B cell (primary cell): ENCODE data around the gene COL4A1. TPM values are rescaled to one million over a fixed set of nuclear protein-coding genes. Genes with fewer than 3 reads are reported as not detected.

Experiments
- ATAC-seq: fragments of 200-7000 bp; cut with Tn5 transposase; one replicate; pipeline ENCODE4 v1.10.0; 2021; ENCODE audit warnings: low read depth, mild to moderate bottlenecking, moderate number of reproducible peaks, moderate library complexity
- CTCF ChIA-PET: fragments of 350-600 bp; sonication (Branson Sonifier 250); formaldehyde crosslinking; loops from one replicate; lab custom pipeline; 2021; ENCODE audit warnings: antibody characterized with exemption, inconsistent platforms; lab: Charles Lee
- POLR2A ChIA-PET: fragments of 350-600 bp; sonication (Branson Sonifier 250); formaldehyde crosslinking; loops from one replicate; lab custom pipeline; 2021; ENCODE audit warnings: antibody characterized with exemption; lab: Charles Lee
- DNase-seq: peaks from one replicate; pipeline ENCODE4 v3.0.0; 2013
- H2AFZ ChIP-seq: 2 replicates; pipeline ENCODE4 v1.6.1; 2012; ENCODE audit warnings: mild to moderate bottlenecking, low read depth, low read length; ENCODE audit not compliant: insufficient read depth, poor library complexity, severe bottlenecking
- H3K27ac ChIP-seq, 2 donors: 1 replicate in 1 of 2; 2 replicates in 1 of 2; pipeline ENCODE4 v1.5.1; 2012 to 2013; ENCODE audit warnings: low read length in 2 of 2, mild to moderate bottlenecking in 2 of 2, moderate library complexity in 1 of 2
- H3K27me3 ChIP-seq, 4 experiments: fragments of 200-600 bp in 1 of 4; sonication (generic) in 1 of 4; replicated peaks in 1 of 4; 1 replicate in 2 of 4; 2 replicates in 2 of 4; pipeline versions ENCODE4 v1.6.1 to v1.7.0; 2013 to 2016; ENCODE audit warnings: low read length in 3 of 4, mild to moderate bottlenecking in 2 of 4, mixed read lengths in 1 of 4, moderate library complexity in 1 of 4; ENCODE audit not compliant: insufficient read depth in 4 of 4, control insufficient read depth in 3 of 4; ENCODE audit errors: control extremely low read depth in 1 of 4
- H3K36me3 ChIP-seq, 2 experiments: replicated peaks in 1 of 2; 1 replicate in 1 of 2; 2 replicates in 1 of 2; pipeline versions ENCODE4 v1.6.1 to v1.7.1; 2013; ENCODE audit warnings: low read length in 1 of 2; ENCODE audit not compliant: insufficient read depth in 2 of 2, control insufficient read depth in 1 of 2; ENCODE audit errors: control extremely low read depth in 1 of 2, extremely low read depth in 1 of 2
- H3K4me1 ChIP-seq, 2 donors: fragments of 200-600 bp in 1 of 2; sonication (generic) in 1 of 2; 1 replicate in 1 of 2; 2 replicates in 1 of 2; pipeline versions ENCODE4 v1.5.1 to v1.6.1; 2013 to 2017; ENCODE audit warnings: low read length in 2 of 2; ENCODE audit not compliant: control insufficient read depth in 2 of 2, insufficient read depth in 2 of 2
- H3K4me2 ChIP-seq: replicated peaks from 2 replicates; pipeline ENCODE3; 2012; ENCODE audit warnings: mild to moderate bottlenecking, low read depth, low read length; ENCODE audit not compliant: poor library complexity, severe bottlenecking
- H3K4me3 ChIP-seq, 5 experiments: fragments of 200-600 bp in 1 of 5; sonication (generic) in 1 of 5; 1 replicate in 3 of 5; 2 replicates in 2 of 5; pipeline versions ENCODE4 v1.5.1 to v1.7.0; 2011 to 2016; ENCODE audit warnings: low read length in 4 of 5, mild to moderate bottlenecking in 4 of 5, low read depth in 2 of 5, control low read depth in 1 of 5, moderate library complexity in 1 of 5; ENCODE audit not compliant: insufficient read depth in 1 of 5; ENCODE audit errors: control extremely low read depth in 1 of 5, extremely low read depth in 1 of 5
- H3K79me2 ChIP-seq: fragments of 200-600 bp; sonication (generic); one replicate; pipeline ENCODE4 v1.6.0; 2016; ENCODE audit warnings: low read length; ENCODE audit not compliant: control insufficient read depth, insufficient read depth
- H3K9ac ChIP-seq: fragments of 200-600 bp; sonication (generic); 2 replicates; pipeline ENCODE4 v1.6.1; 2017; ENCODE audit warnings: mild to moderate bottlenecking, low read length, moderate library complexity
- H3K9me3 ChIP-seq, 3 donors: one replicate each; pipeline versions ENCODE4 v1.6.1 to v1.7.1; 2013; ENCODE audit warnings: low read length in 2 of 3; ENCODE audit not compliant: control insufficient read depth in 2 of 3, insufficient read depth in 1 of 3; ENCODE audit errors: control extremely low read depth in 1 of 3
- H4K20me1 ChIP-seq: 2 replicates; pipeline ENCODE4 v1.6.0; 2012; ENCODE audit warnings: mild to moderate bottlenecking, low read length; ENCODE audit not compliant: insufficient read depth, control insufficient read depth, poor library complexity, severe bottlenecking
- H3K27ac Mint-ChIP-seq: one replicate; pipeline ENCODE4 v1.8.0; 2021; ENCODE audit warnings: mixed read lengths
- H3K27me3 Mint-ChIP-seq: one replicate; pipeline ENCODE4 v1.8.0; 2021; ENCODE audit warnings: mixed read lengths
- H3K4me1 Mint-ChIP-seq: one replicate; pipeline ENCODE4 v1.8.0; 2021; ENCODE audit warnings: mixed read lengths
- H3K4me3 Mint-ChIP-seq: one replicate; pipeline ENCODE4 v1.8.0; 2021; ENCODE audit warnings: mixed read lengths
- H3K9me3 Mint-ChIP-seq: one replicate; pipeline ENCODE4 v1.8.0; 2022; ENCODE audit warnings: mixed read lengths; ENCODE audit not compliant: insufficient read depth
- EZH2 ChIP-seq: IDR thresholded peaks from 2 replicates; pipeline ENCODE4 v1.6.1; 2012; ENCODE audit warnings: borderline replicate concordance, low read depth, mild to moderate bottlenecking, moderate library complexity, low read length; ENCODE audit not compliant: insufficient read depth, poor library complexity, severe bottlenecking
- WGBS: methylation state at CpG from one replicate; pipeline ENCODE4 v1.1.5; 2013; ENCODE audit warnings: missing lambda C conversion rate; ENCODE audit not compliant: insufficient coverage; 5-methylcytosine and 5-hydroxymethylcytosine counted together
- intact Hi-C: fragments of 100-400 bp; cut with micrococcal nuclease; formaldehyde crosslinking; loops from one replicate; pipeline ENCODE4 v1.10.0; 2022
- polyA plus RNA-seq: library from polyadenylated mRNA; depleted of rRNA; stranded (reverse); fragments of >200 nt; gene quantifications from 2 replicates; pipeline ENCODE4 v1.2.3, GENCODE V29; 2012
- total RNA-seq, 2 donors: library from RNA; stranded (reverse); fragments of 120-200 nt in 1 of 2; gene quantifications; 1 replicate in 1 of 2; 2 replicates in 1 of 2; pipeline versions ENCODE4 v1.2.3 to v1.2.4, GENCODE V29; 2013 to 2022
- TF ChIP-seq, protein P1 (sequence below): fragments of 200-600 bp; IDR thresholded peaks from one replicate; pipeline ENCODE4 v1.8.0; 2022; ENCODE audit warnings: antibody characterized with exemption, mild to moderate bottlenecking

COL4A1 gene
- total and polyA plus RNA-seq, 2 donors (not counting 1 experiment from before 2014, with no cell fraction given) = not detected

DNA sequence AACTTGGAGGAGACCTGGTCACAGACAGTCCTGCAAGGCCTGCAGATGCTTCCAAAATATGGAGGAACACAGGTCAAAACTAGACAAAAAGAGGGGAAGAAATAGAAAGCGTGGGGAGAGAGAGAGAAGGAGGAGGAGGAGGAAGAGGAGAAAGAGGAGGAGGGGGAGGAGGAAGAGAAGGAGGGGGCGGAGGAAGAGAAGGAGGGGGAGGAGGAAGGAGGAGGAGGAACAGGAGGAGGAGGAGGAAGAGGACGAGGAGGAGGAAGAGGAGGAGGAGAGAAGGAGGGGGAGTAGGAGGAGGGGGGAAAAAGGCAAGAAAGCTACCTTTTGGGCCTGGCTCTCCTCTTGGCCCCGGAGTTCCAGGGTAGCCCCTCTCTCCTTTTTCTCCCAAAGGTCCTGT is 105.8 kb downstream of the COL4A1 start:
- no peaks in the 10 kb centered on the region for H3K4me1 ChIP-seq
- CTCF ChIA-PET = no interaction called here

DNA sequence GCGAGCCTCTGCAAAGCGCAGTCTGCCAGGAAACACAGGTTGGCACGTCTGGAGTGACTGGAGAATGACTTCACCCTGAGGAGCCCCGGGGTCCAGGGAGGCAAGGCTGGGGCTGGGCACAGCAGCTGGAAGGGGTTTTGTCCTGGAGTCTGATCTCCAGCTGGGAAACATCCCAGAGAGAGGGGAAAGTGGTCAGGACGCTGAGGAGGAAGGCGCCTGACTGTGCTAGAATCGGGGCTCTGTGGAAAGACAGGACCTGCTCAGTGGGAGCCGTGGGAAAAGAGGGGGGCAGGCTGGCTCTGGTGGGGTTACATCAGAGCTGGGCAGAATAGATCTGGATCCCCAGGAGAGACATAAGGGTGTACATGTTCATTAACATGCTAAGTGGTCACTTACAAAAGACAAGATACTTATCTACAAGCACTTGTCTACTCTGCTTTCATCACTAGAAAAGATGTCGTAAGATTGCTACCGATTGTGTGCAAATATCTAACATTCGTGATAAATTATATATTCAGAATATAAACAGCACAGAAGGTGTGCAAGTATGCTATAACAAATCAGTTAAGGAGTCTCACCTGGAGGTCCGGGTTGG is 106.6 kb downstream of the COL4A1 start:
- Histone ChIP-seq H3K4me2 (no peak overlapping the region), H3K9me3 (no peaks in the 10 kb centered on the region), H3K4me3 (no peak overlapping the region), H3K4me1 (no peaks in the 10 kb centered on the region), H3K9ac (no peak overlapping the region), H2AFZ (no peak overlapping the region), H3K79me2 (no peaks in the 10 kb centered on the region), H3K27me3 (no peaks in the 10 kb centered on the region), H4K20me1 (no peaks in the 10 kb centered on the region), H3K36me3 (no peaks in the 10 kb centered on the region), H3K27ac (no peak overlapping the region)
- H3K4me1 Mint-ChIP-seq = no peaks in the 10 kb centered on the region
- no peak for ATAC-seq
- no peak overlapping the region for H3K4me3 Mint-ChIP-seq
- no peak for DNase-seq
- 87% methylated on average over 8 of the region's 12 CpGs for WGBS
- peaks cover 12% of the 10 kb centered on the region for H3K27me3 Mint-ChIP-seq
- CTCF ChIA-PET = no interaction called here
- intact Hi-C loops = no loop called here
- no peak overlapping the region for H3K27ac Mint-ChIP-seq
- POLR2A ChIA-PET = no interaction called here
- no peaks in the 10 kb centered on the region for H3K9me3 Mint-ChIP-seq
- TF ChIP-seq EZH2 = no peak
- TF ChIP-seq, protein P1, sequence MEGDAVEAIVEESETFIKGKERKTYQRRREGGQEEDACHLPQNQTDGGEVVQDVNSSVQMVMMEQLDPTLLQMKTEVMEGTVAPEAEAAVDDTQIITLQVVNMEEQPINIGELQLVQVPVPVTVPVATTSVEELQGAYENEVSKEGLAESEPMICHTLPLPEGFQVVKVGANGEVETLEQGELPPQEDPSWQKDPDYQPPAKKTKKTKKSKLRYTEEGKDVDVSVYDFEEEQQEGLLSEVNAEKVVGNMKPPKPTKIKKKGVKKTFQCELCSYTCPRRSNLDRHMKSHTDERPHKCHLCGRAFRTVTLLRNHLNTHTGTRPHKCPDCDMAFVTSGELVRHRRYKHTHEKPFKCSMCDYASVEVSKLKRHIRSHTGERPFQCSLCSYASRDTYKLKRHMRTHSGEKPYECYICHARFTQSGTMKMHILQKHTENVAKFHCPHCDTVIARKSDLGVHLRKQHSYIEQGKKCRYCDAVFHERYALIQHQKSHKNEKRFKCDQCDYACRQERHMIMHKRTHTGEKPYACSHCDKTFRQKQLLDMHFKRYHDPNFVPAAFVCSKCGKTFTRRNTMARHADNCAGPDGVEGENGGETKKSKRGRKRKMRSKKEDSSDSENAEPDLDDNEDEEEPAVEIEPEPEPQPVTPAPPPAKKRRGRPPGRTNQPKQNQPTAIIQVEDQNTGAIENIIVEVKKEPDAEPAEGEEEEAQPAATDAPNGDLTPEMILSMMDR = no peak

More for the DNA sequence above, 105.8 kb downstream of the COL4A1 start:
- Histone ChIP-seq H3K9ac (no peak overlapping the region), H3K27ac (no peak overlapping the region), H4K20me1 (no peaks in the 10 kb centered on the region), H3K36me3 (no peaks in the 10 kb centered on the region), H3K4me2 (no peak overlapping the region), H3K27me3 (no peaks in the 10 kb centered on the region), H3K4me3 (no peak overlapping the region), H2AFZ (no peak overlapping the region), H3K79me2 (no peaks in the 10 kb centered on the region), H3K9me3 (no peaks in the 10 kb centered on the region)
- POLR2A ChIA-PET = no interaction called here
- ATAC-seq (no peak), DNase-seq (no peak)
- no peak for TF ChIP-seq EZH2
- TF ChIP-seq, protein P1 = no peak
- Mint-ChIP-seq H3K4me3 (no peak overlapping the region), H3K27ac (no peak overlapping the region), H3K27me3 (peaks cover 12% of the 10 kb centered on the region), H3K4me1 (no peaks in the 10 kb centered on the region), H3K9me3 (no peaks in the 10 kb centered on the region)
- intact Hi-C loops = no loop called here
- 100% methylated on average over 2 of the region's 4 CpGs for WGBS
